NCI-H2196 (cell line): ENCODE measurements around the gene AFAP1.
A peak's percentile ranks its signal among the peaks of the same experiment; 100 is the strongest.

Experiments used
- DNase-seq: peaks from one replicate; lab custom pipeline; 2025; ENCODE audit not compliant: unreplicated experiment; lab: John Stamatoyannopoulos, UW

The AFAP1 gene

DNA sequence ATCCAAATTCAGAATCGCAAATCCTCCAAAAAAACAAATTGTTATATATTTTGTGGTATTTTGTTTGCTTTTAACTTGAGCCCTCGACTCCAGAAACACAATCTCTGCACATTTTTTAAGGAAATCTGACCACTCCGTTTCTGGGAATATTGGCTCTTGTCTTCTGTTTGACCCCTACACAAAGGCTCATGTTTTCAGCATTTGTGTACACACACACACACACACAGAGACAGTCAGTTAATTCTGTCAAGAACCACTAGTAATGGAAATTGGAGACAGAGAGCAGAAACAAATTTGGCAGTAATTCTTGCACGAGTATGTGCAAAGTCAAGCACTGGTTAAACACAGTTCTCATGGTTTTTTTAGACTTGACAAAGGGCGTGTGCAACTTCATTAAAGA is 115.4 kb downstream of the AFAP1 start:
- DNase-seq, result peak; percentile 26

DNA sequence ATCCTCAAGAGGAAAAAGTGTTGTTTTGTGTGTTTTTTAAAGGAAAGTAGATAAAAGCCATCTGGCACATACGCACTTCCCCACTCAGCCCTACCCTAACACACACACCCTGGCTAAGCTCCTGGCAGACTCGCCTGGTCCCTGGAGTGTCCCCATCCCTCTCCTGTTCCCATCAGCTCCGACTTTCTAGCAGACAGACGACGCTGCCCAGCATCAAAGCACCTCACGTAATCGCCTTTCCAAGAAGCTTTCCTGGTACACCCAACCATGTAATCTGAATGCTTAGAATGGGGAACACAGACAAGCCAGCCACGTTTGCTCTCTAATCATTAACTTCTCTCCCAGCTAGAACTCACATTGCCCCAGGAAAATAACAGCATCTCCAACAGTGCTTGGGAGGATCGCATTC is 116.2 kb downstream of the AFAP1 start:
- DNase-seq, result no peak

DNA sequence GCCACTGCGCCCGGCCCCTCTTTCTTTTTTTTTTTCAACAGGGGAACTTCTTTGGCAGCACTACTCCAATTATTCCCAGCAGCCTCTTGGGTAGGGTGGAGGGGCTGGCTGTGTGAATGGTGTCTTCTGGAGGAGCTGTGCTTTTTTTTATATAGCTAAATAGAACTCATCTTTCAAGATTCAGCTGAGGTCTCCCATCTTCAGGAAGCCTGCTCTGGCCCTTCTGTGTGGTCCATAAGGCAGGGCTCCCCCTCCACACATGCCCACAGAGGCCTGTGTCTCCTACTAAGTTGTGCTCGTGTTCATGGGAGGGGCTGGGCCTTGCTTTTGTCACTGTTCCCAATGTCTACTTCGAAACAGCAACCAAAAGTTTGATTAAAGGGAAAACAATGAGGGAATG is 116.8 kb downstream of the AFAP1 start:
- no peak for DNase-seq

DNA sequence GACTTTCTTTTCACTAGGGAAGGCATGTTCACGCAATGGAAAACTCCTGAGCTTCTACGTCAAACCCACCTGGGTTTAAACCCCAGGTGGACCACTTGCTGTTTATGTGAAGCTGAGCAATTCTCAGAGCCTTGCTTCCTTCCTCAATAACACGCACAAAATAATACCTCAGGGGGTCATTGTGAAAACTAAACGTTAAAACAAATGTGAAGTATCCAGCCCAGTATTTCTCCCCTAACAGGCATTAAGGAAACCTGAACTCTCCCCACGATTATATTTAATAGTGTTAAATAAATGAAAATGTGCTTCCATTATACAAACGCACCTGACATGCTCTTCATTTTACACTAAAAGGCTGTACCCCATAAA is 117.5 kb downstream of the AFAP1 start:
- no peak for DNase-seq

DNA sequence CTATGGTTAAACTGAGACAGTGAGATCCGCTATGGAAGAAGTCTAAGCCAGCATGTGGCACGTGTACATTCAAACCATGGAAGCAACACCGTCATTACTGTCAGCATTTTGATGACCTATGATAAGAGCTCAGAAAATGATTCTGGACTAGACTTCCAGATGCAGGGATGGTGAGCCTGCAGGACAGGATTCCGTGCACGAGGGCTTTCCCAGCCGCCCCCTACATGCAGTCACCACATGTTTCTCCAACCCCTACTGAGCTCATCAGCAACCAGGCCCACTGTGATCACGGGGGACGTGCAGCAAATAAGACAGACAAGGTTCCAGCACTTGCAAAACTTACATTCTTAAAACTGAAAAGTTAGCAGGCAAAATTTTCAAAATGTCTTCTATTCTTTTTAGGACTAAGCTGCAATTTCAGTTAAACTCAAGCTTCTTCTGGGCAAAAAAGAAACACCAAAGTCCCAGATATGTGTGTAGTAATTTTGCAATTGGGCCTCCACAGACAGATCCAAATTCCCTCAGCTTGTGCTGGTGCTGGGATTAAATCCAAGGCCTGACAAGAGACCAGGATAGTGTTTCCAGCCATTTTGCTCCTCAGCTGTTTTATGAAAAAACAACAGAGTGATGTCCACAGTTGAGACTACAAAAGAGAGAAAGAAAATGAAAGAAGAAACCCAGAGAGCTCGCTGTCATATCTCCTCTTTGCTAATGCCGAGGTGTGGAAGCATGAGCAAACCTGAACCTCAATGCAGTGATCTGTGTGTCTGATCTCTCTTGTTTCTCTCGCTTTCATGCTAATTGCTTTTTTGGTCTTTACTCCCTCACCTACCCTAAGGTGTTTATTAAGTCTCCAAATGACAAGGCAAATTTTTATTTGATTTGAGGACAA is 118.2 kb downstream of the AFAP1 start:
- DNase-seq, result no peak

DNA sequence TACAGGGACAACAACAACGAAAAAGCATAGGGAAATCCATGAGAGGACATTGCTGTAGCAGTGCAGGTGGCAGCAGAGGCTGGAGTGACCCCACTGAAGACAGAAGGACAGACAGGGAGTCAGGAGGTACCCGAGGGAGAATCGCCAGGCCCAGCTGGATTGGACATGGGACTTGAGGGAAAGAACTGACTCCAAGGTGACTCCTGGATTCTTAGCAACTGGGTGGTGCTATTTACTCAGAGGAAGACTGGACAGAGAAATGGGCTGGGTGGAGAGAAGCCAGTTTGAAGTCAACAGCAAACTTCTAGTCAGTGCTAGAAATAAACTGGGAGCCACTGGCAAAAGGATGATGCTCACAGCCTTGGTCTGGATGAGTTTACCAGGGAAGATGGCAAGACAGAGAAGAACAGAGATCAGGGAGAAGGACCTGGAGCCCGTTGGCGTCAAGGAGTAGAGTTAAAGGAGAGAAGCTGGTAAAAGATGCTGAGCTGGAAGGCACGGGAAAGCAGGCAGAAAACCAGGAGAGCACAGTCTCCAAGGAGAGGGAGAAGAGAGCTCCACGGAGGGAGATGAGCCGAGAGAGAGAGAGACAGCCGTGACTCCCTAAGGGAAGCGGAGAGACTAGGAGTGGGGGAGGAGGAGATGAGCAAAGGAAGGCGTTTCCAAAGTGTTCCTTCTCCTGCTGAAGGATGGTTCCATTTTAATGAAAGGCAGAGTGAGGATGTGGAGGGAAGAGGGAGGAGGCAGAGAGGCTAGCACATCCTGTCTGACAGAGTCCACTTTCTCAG is 119.4 kb downstream of the AFAP1 start:
- DNase-seq, result no peak

DNA sequence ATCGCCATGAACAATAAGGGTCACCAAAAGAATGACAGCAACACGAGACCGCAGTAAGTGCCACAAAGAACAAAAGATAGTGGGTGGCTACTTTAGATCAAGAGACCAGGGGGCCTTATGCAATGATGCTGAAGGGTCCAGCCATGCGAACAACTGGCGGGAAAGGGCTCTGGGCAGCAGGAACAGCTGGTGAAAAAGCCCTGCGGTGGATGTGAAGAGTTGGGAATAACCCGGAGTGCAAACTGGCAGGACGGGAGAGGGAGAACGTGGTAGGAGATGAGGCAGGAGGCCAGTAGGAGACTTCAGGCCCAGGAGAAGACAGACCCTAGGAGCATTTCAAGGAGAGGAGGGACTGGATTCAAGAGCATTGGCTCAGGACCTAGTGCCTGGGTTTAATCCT is 120.2 kb downstream of the AFAP1 start:
- DNase-seq, result no peak

DNA sequence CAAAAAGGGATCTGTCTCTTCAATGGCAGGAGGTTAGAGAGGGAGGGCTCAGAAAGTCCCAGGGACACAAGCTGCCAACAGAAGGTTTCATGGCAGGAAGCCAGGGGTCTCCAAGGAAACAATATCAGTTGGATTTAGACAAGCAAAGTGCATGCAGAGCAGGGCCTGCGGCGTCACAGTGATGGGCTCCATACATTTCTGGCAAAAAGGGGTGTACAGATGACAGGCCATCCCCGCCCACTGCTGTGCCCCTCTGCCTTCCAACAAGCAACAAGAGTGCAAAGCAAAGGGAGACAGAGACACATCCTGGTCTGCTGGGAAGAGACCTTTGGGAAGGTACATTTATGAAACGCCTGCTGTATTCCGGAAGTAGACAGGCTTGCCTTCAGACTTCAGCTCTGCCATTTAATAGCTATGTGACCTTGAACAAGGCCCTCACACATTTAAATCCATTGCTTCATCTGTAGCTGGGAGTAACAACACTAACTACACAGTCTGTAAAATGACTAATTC is 121.2 kb downstream of the AFAP1 start:
- DNase-seq, result peak; percentile 26

DNA sequence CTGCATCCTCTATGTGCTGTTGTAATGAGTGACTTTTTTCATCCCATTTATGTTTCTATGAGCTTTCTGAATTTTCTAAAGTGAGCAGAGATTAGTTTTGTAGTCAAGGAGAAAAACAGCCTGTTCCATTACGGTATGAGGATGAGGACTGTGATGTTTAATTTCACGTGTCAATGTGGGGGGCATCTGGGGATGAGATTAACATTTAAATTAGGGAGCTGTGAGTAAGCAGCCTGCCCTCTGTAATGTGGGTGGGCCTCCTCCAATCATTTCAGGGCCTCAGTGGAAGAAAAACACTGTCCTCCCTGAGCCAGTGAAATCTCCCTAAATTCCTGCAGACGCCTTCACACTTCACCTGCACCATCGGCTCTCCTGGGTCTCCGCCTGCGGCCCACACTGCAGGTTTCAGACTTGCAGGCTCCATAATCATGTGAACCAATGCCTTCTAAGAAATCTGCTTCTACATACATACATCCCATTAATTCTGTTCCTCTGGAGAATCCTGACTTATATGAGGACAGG is 121.7 kb downstream of the AFAP1 start:
- DNase-seq, result no peak

DNA sequence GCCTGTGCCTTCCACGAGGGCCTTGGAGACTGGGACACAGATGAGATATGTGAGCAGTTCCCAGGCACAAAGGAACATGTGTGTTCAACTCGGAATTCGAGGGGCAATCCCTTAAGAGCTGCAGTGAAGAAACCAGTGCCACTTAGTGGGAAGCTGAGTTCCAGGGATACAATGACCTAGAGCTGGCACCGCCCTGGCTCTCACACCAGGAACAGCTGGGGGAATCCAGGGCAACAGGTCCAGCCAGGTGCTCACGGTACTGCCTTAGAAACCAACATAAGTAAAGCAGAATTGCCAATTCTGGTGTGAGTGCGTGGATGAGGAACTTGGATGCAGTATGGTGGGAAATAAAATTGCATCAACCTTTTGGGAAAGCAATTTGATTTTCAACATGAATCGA is 122.9 kb downstream of the AFAP1 start:
- peak; percentile 13 for DNase-seq

DNA sequence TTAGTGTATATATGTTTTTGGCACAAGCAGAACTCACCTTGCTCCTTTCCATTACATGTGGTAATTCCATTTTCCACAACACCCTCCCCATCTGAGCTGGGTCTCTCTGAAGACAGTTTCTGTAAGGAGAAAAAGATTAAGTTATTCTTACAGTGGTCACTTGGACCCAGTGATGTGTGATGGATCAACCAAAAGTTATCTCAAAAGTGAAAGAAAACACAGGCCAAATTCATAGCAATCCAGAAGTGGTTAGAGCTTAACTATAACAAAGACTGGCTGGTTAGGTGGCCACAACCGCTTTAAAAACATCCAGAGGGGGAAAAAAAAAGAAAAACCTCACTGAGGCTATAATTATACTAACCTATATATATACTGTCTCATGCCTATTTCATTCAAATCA is 123.7 kb downstream of the AFAP1 start:
- DNase-seq, result no peak

DNA sequence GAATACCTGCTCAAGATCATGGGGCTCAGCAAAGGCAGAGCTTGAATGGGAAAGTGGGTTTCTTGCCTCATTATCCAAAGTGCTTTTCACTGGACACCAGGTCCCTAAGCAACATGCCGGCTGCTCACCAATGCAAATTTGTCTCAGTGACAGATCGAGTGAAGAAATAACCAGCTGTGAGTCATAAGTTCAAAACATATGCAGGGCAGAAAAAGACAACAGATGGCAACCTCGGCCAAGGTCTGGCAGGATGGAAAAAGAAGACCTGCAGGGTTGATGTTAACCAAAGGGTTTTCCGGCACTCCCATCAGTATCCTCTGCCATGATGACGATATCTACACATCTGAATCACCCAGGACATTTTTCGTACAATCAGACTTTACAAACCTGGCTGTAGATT is 124.1 kb downstream of the AFAP1 start:
- no peak for DNase-seq

DNA sequence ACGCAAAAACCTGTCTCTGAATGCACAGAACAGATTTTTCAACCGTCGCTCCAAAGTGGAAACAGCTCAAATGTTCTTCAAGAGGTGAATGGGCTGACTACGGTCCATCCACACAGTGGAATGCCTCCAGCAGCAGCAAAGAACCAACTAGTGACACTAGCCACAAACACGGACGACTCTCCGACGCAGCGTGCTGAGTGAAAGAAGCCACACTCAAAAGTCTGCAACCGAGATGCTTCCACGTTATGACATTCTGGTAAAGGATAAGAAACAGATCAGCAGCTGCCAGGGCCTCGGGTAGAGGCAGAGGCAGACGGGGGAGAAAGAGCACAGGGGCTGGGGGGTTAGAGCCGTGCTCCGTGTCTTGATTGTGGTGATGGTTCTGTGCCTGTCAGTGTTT is 125.2 kb downstream of the AFAP1 start:
- no peak for DNase-seq

DNA sequence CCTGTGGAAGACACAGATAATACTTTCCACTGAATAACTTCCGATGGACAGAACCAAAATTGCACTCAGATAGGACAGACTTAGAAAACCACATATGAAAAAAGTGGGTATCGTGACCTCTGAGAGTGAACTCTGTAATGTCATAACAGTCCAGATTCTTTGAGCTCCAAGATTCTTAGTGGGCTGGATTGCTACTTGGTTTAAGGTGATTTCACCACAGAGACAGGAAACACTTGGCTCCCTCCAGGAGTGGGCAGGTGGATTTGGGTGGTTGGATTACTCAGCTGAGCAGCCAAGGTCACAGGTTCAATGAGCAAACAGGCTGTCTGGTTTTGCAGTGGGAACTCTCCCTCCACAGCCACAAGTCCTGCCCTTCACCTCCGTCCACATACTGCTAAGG is 126.0 kb downstream of the AFAP1 start:
- no peak for DNase-seq

DNA sequence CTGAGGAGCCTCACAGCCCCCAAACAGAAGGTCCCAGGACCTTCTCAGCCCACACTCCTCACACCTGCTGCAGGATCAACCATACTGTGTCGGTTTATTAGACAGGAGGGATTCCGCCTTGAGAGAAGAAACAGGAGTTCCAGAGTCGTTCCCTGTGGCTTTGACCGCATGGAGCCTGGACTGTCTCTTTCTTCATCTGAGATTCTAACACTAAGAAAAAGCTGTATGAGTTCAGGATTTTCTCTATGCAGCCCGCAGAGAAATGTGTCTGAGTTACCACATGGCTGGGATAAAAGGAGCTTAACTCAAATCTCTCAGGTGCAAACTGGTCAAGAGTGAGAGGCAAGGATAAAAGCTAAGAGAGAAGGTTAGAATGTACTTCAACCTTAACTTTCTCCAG is 126.7 kb downstream of the AFAP1 start:
- no peak for DNase-seq

DNA sequence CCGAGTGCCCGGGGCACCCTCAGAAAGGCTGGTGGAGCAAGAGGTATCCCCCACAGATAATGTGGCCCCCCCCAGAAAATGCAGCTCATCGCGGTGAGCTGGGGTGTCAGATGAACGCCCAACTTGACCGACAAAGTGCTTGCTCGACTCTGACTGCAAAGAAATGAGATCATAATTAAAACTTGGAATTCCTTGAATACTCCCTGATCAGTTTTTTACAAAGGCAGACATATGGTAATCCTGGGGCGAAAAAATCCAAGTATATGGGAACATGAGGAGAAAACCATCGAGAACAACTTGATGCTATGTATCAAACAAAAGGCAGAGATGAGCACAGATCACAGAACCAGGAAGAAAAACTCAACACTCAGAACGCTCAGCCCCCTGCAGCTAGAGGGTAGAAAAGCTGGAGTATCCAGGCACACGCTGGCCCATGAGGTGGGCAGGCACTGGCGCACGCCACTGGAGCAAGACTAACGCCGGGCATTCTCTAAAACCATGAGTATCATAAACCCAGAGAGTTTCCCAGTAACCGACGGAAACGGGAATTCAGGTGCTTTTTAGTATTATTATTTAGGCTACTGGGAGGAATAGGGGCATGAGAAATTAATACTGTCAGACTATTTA is 127.3 kb downstream of the AFAP1 start:
- no peak for DNase-seq

DNA sequence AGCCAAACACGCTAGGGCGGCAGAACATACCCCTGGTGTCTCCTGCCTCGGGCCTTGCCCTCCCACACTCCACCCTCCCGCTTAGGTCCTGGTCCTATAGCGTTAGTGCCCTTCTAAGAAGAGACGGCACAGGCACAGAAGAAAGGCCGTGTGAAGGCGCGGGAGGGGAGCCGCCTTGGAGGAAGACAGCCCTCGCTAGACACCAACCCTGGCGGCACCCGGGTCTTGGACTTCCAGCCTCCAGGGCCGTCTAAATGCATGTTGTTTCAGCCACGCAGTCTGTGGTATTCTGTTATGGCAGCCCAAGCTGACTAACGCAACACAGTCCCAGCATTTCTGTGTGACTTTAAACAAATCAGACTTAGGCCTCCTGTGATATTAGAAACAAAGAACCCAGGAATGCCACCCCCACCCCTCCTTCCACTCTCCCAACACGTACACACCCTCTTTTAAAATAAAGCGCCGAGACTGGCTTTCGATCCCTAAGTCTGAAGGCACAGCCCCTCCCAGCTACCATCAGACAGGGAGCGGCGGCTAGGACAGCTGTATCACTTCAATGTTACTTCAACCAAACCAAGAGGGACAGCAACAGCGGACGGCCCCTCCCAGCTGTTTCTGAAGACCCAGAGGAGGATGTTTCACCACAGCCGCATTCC is 128.0 kb downstream of the AFAP1 start:
- no peak for DNase-seq

DNA sequence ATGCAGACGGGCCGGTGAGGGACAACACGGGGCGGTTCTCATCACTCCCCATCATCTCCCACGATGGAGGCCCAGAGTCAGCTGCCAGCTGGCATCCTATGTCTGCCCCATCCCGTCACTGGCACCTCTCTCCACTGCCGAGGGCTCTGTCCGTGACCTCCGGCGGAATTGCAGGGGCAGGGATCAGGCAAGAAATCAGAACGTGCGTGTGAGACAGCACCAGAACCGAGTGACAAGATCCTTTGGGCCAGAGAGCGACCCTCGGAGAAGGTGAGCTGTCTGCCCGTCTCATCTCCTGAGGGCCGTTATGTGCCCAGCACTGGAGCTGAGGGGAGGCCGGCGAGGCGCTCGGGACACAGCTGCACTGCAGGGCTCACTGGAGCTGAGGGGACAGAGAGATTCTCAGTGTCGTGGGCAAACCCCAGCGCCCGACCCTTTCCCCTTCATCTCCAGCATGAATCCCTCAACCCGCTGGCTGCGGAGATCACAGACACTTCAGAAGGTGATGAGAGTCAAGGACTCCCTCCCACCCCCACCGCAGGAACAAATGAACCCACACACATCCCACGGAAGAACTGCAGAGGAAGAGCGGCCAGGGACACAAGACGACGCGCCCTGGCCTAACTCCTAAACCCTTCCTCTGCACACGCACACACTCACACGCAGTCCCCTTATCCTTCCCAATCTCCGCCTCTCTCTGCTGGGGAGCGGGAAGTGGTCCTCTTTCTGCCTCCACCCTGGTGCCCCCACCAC is 128.7 kb downstream of the AFAP1 start:
- DNase-seq, result no peak

DNA sequence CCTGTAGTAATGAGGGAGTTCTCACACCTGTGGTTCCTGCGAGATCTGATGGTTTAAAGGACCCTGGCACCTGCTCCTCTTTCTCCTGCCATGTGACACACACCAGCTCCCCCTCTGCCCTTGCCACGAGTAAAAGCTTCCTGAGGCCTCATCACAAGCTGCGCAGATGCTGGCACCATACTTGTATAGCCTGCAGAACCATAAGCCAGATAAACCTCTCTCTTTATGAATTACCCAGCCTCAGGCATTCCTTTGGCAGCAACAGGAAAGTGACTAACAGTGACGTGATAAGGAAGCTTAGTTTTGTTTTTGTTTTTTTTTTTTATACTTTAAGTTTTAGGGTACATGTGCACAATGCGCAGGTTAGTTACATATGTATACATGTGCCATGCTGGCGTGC is 130.9 kb downstream of the AFAP1 start:
- no peak for DNase-seq

DNA sequence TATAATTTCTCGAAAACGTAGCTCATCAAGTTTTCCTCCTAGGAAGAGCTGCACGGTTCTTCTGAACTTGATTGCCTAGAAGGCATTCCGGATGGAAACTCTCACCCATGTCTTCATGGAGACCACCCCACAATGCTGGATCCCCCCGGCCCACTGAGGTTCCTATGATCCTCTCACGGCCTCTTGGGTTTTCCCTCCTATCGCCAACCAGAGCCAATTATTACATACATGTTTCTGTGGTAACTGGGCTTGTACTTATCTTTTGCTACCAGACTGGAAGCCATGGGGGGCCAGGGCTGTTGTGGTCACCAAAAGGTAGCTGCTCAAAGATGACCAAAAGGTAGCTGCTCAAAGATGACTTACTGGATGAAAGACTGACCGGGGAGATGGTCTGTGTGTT is 131.5 kb downstream of the AFAP1 start:
- no peak for DNase-seq
